Fibroblast of lung (primary cell): ENCODE data around the gene LRRC8D. TPM values are rescaled to one million over a fixed set of nuclear protein-coding genes. Genes with fewer than 3 reads are reported as not detected.

Experiments used
- DNase-seq, 2 donors: peaks; one replicate each; pipeline versions ENCODE4 v3.0.0 to v3.0.0-alpha.2; 2010; ENCODE audit warnings: low read depth in 2 of 2
- H2AFZ ChIP-seq: 2 replicates; pipeline ENCODE4 v1.5.1; 2012; ENCODE audit warnings: low read length, control low read depth, inconsistent platforms
- H3K27ac ChIP-seq: 2 replicates; pipeline ENCODE4 v1.5.1; 2011; ENCODE audit warnings: low read length, control low read depth; ENCODE audit not compliant: insufficient read depth
- H3K27me3 ChIP-seq: 2 replicates; pipeline ENCODE4 v1.5.1; 2011; ENCODE audit warnings: mild to moderate bottlenecking, low read length; ENCODE audit not compliant: control insufficient read depth, insufficient read depth
- H3K36me3 ChIP-seq: 2 replicates; pipeline ENCODE4 v1.5.1; 2011; ENCODE audit warnings: low read length; ENCODE audit not compliant: control insufficient read depth, insufficient read depth
- H3K4me1 ChIP-seq: 2 replicates; pipeline ENCODE4 v1.5.1; 2011; ENCODE audit warnings: low read length; ENCODE audit not compliant: control insufficient read depth, insufficient read depth; ENCODE audit errors: extremely low read depth
- H3K4me2 ChIP-seq: 2 replicates; pipeline ENCODE4 v1.5.1; 2011; ENCODE audit warnings: low read length, control low read depth; ENCODE audit not compliant: insufficient read depth; ENCODE audit errors: extremely low read depth
- H3K4me3 ChIP-seq, 4 experiments: fragments of 200-600 bp in 1 of 4; sonication (generic) in 1 of 4; replicated peaks in 1 of 4; 2 replicates each; pipeline ENCODE4 v1.5.1; 2011 to 2016; ENCODE audit warnings: low read length in 4 of 4, low read depth in 3 of 4, mild to moderate bottlenecking in 3 of 4, control low read depth in 2 of 4, inconsistent platforms in 1 of 4, mixed read lengths in 1 of 4; ENCODE audit not compliant: insufficient read depth in 1 of 4; ENCODE audit errors: control extremely low read depth in 1 of 4
- H3K79me2 ChIP-seq: 2 replicates; pipeline ENCODE4 v1.5.1; 2012; ENCODE audit warnings: mild to moderate bottlenecking, low read length, inconsistent platforms; ENCODE audit not compliant: control insufficient read depth, insufficient read depth
- H3K9ac ChIP-seq: 2 replicates; pipeline ENCODE4 v1.5.1; 2011; ENCODE audit warnings: mild to moderate bottlenecking, low read length, control low read depth; ENCODE audit not compliant: insufficient read depth
- H3K9me3 ChIP-seq: 2 replicates; pipeline ENCODE4 v1.5.1; 2012; ENCODE audit warnings: low read depth, low read length; ENCODE audit not compliant: control insufficient read depth, insufficient read depth
- H4K20me1 ChIP-seq: 2 replicates; pipeline ENCODE4 v1.5.1; 2011; ENCODE audit warnings: low read length; ENCODE audit not compliant: control insufficient read depth, insufficient read depth; ENCODE audit errors: extremely low read depth
- EZH2 ChIP-seq: IDR thresholded peaks from 2 replicates; pipeline ENCODE4 v1.5.1; 2012; ENCODE audit warnings: low read length, control low read depth, mild to moderate bottlenecking; ENCODE audit errors: missing control alignments
- polyA plus RNA-seq, 2 donors: library from polyadenylated mRNA; depleted of rRNA in 1 of 2; stranded (reverse) in 1 of 2; unstranded in 1 of 2; fragments of >200 nt; gene quantifications; 2 replicates each; pipeline ENCODE4 v1.2.1, GENCODE V29; 2011 to 2012; ENCODE audit warnings: missing spikeins in 1 of 2
- total RNA-seq: library from RNA; depleted of rRNA; stranded (reverse); fragments of >200 nt; gene quantifications from 2 replicates; pipeline ENCODE4 v1.2.1, GENCODE V29; 2014
- TF ChIP-seq, protein P1 (sequence below), 2 donors: IDR thresholded peaks in 1 of 2; conservative IDR thresholded peaks in 1 of 2; 1 replicate in 1 of 2; 2 replicates in 1 of 2; pipeline ENCODE4 v1.5.1; 2011 to 2012; ENCODE audit warnings: low read length in 2 of 2, control low read depth in 1 of 2, inconsistent platforms in 1 of 2, low read depth in 1 of 2, mild to moderate bottlenecking in 1 of 2

Gene LRRC8D
- total and polyA plus RNA-seq, 2 donors (not counting 1 experiment from before 2014, with no cell fraction given) = 41.0 to 58.1 TPM

DNA sequence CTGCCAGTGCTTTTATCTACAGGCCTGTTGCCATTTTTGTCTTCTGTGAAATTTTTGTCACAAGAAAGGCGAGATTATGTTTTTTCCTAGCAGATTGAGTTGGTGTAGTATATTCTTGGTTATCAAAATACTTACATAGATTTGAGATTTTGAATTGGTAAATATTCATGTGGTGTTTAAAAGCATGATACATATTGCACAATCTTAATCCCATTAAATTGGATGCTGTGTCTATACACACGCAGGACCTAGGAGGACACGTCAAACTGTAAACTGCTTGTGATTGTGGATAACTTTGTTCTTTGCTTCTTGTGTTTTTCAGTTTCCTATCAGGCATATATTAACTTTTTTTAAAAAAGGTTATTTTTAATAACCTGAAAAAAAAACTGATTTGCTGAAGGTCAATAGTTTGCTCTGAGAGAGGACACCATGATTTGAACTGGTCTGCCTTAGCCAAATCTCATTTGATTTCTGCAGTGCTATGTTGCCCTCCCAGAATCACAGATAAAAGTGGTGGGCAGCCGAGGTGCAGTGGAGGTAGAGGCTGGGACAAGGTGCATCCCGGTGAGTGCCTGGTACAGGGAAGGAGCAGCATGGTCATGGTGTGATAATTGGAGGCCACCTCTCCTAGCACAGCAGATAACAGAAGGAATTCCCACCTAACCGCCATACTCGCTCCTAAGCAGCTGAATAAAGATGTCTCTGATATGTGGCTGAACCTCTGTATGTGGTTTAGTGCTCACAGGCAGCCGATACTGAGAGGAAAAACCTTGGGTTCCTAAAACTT, 76.7 kb downstream of the LRRC8D start:
- Histone ChIP-seq H3K4me2 (no peak overlapping the region), H3K9ac (no peak overlapping the region), H3K79me2 (no peaks in the 10 kb centered on the region), H3K36me3 (no peaks in the 10 kb centered on the region), H3K9me3 (no peaks in the 10 kb centered on the region), H4K20me1 (no peaks in the 10 kb centered on the region), H3K4me3 (no peak overlapping the region), H3K4me1 (peaks cover 9% of the 10 kb centered on the region), H3K27me3 (no peaks in the 10 kb centered on the region), H3K27ac (no peak overlapping the region), H2AFZ (no peak overlapping the region)
- TF ChIP-seq EZH2 = no peak
- TF ChIP-seq, protein P1, sequence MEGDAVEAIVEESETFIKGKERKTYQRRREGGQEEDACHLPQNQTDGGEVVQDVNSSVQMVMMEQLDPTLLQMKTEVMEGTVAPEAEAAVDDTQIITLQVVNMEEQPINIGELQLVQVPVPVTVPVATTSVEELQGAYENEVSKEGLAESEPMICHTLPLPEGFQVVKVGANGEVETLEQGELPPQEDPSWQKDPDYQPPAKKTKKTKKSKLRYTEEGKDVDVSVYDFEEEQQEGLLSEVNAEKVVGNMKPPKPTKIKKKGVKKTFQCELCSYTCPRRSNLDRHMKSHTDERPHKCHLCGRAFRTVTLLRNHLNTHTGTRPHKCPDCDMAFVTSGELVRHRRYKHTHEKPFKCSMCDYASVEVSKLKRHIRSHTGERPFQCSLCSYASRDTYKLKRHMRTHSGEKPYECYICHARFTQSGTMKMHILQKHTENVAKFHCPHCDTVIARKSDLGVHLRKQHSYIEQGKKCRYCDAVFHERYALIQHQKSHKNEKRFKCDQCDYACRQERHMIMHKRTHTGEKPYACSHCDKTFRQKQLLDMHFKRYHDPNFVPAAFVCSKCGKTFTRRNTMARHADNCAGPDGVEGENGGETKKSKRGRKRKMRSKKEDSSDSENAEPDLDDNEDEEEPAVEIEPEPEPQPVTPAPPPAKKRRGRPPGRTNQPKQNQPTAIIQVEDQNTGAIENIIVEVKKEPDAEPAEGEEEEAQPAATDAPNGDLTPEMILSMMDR (conservative IDR thresholded peaks at IDR 0.05 in 1 of 2, IDR thresholded peaks at IDR 0.05 in 1 of 2; ENCODE audit: low read depth in 1 of 2, low read length in 2 of 2) = no peak
- no peak for DNase-seq

DNA sequence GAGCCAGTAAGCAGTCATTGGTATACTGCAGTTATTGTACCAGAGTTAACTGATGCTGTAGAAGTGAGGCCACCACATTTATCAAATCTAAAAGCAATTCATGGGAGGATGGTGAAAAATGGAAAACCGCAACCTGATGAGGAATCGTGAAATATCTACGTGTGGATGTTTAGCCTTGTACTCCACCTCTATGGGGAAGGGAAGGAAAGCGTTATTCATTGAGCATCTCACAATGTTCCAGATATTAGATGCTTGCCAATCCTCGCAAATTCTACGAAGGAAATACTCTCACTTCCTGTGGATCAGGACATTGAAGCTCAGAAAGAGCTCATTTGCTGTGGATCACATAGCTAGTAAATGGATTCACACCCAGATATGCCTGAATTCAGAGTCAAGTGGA, 77.3 kb downstream of the LRRC8D start:
- TF ChIP-seq, protein P1 (conservative IDR thresholded peaks at IDR 0.05 in 1 of 2, IDR thresholded peaks at IDR 0.05 in 1 of 2; ENCODE audit: low read depth in 1 of 2, low read length in 2 of 2) = no peak
- TF ChIP-seq EZH2 = no peak
- Histone ChIP-seq H3K4me3 (no peak overlapping the region), H3K36me3 (no peaks in the 10 kb centered on the region), H3K27ac (no peak overlapping the region), H3K9ac (no peak overlapping the region), H3K79me2 (no peaks in the 10 kb centered on the region), H2AFZ (no peak overlapping the region), H3K27me3 (no peaks in the 10 kb centered on the region), H4K20me1 (no peaks in the 10 kb centered on the region), H3K4me1 (peaks cover 9% of the 10 kb centered on the region), H3K9me3 (no peaks in the 10 kb centered on the region), H3K4me2 (no peak overlapping the region)
- no peak for DNase-seq

DNA sequence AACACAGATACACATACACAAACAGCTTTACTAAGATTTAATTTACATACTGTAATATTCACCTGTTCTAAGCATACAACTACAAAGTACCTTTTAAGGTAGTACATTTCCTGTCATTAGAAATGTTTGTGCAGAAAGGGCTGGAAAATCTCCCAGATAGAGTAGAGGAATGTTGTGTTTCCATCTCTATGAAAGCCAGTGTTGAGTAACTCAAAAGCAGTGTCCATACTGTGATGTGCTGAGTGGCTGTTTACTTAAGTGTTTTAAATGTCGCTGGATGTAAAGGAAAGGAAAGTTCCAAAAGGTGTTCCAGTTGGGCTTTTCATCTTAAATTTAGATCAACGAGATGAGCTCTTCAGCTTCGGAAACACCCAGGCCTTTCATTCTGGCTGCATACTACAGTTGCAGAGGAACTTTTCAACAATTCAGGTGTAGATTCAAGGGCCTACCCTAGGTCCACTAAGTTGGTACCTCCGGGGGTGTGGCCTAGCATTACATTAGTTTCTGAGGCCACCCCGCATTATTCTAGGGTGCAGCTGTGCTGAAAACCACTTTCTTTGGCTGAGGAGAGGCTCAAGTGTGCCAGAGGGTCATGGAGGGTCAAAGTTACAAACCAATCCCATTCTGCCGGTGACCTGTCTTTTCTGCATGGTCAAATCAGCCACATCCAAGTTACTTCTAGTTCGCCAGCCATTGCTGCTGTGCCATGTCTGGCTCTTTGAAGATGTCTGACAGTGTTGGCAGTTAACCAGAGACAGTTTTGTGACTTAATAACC, 78.1 kb downstream of the LRRC8D start:
- DNase-seq = no peak
- H3K4me1 ChIP-seq = peaks cover 11% of the 10 kb centered on the region
- no peak overlapping the region for H3K9ac ChIP-seq
- H3K27ac ChIP-seq = no peak overlapping the region
- no peak overlapping the region for H3K4me3 ChIP-seq
- no peak overlapping the region for H3K4me2 ChIP-seq
- H3K27me3 ChIP-seq = no peaks in the 10 kb centered on the region
- no peaks in the 10 kb centered on the region for H4K20me1 ChIP-seq
- TF ChIP-seq EZH2 = no peak
- TF ChIP-seq, protein P1 (conservative IDR thresholded peaks at IDR 0.05 in 1 of 2, IDR thresholded peaks at IDR 0.05 in 1 of 2; ENCODE audit: low read depth in 1 of 2, low read length in 2 of 2) = no peak
- no peaks in the 10 kb centered on the region for H3K79me2 ChIP-seq
- no peaks in the 10 kb centered on the region for H3K9me3 ChIP-seq
- H2AFZ ChIP-seq = no peak overlapping the region
- no peaks in the 10 kb centered on the region for H3K36me3 ChIP-seq
